Psoas muscle (tissue), 8 donors: ENCODE results near the gene GPR68. TPM values are rescaled to one million over a fixed set of nuclear protein-coding genes. Genes with fewer than 3 reads are reported as not detected.
A peak's percentile ranks its signal among the peaks of the same experiment; 100 is the strongest.

Experiments used
- ATAC-seq, 4 donors: fragments of 200-7000 bp; cut with Tn5 transposase; one replicate each; pipeline ENCODE4 v1.9.1; 2020; ENCODE audit warnings: moderate library complexity in 3 of 4, mild to moderate bottlenecking in 2 of 4
- DNase-seq, 2 donors: peaks; one replicate each; pipeline ENCODE4 v3.0.0-alpha.2; 2020
- H3K27ac ChIP-seq: fragments of 200-600 bp; one replicate; pipeline ENCODE4 v1.8.0; 2022
- H3K27me3 ChIP-seq, 3 donors: fragments of 200-600 bp in 1 of 3; one replicate each; pipeline versions ENCODE4 v1.6.1 to v1.8.0; 2013 to 2022; ENCODE audit warnings: low read length in 2 of 3, mild to moderate bottlenecking in 2 of 3, moderate library complexity in 1 of 3; ENCODE audit not compliant: insufficient read depth in 3 of 3
- H3K36me3 ChIP-seq, 2 donors: fragments of 200-600 bp in 1 of 2; one replicate each; pipeline versions ENCODE4 v1.6.1 to v1.8.0; 2013 to 2022; ENCODE audit warnings: low read depth in 1 of 2, mild to moderate bottlenecking in 1 of 2, moderate library complexity in 1 of 2; ENCODE audit not compliant: insufficient read depth in 1 of 2
- H3K4me1 ChIP-seq: fragments of 200-600 bp; one replicate; pipeline ENCODE4 v1.8.0; 2022
- H3K4me3 ChIP-seq: fragments of 200-600 bp; one replicate; pipeline ENCODE4 v1.8.0; 2022; ENCODE audit warnings: mild to moderate bottlenecking
- H3K9me3 ChIP-seq: fragments of 200-600 bp; one replicate; pipeline ENCODE4 v1.8.0; 2022
- WGBS, 3 donors: extraction: QIAGEN DNeasy Blood & Tissue Kit; methylation state at CpG; one replicate each; pipeline versions ENCODE4 v1.1.6 to v1.1.7; 2013; 5-methylcytosine and 5-hydroxymethylcytosine counted together
- intact Hi-C, 2 donors: fragments of 100-400 bp; cut with DNase I; formaldehyde crosslinking; loops; one replicate each; pipeline versions ENCODE4 v1.11.0 to v1.14.2; 2022
- polyA plus RNA-seq, 3 donors: library from polyadenylated mRNA; stranded (reverse); fragments of 200-250 nt; gene quantifications; one replicate each; pipeline ENCODE4 v1.2.3, GENCODE V29; 2013
- total RNA-seq, 4 donors: library from RNA; stranded (reverse); fragmentation: NEBNext Ultra II Directional in 2 of 4; extraction: Animal tissue kit (Norgen Biotek cat#: 25700) in 2 of 4; gene quantifications; one replicate each; pipeline versions ENCODE4 v1.2.1 to v1.2.4, GENCODE V29; 2021 to 2023
- TF ChIP-seq, protein P1 (sequence below): fragments of 200-600 bp; IDR thresholded peaks from one replicate; pipeline ENCODE4 v1.8.0; 2022; ENCODE audit warnings: antibody characterized with exemption
- donor health status: healthy with polysubstance abuse.
- donor health status: DM: no; HTN: no; CAD: no; lungs with moderate emphysema.
- donor health status: Bipolar disorder and iron deficiency.
- donor health status: healthy.
- donor health status: DM: yes; HTN: yes; CAD: no.
- donor health status: DM: no; HTN: no; CAD: no.
- donor health status: DM: no; HTN: no; CAD: no.
- donor health status: DM: yes; HTN: yes; CAD: no.

Gene GPR68
- total and polyA plus RNA-seq, 7 donors, result 0.03 to 0.27 (median 0.16) TPM; not detected in 1

- Histone ChIP-seq H3K36me3 (no peaks in the 10 kb centered on the region), H3K4me1 (peaks cover 4% of the 10 kb centered on the region), H3K27me3 (peaks cover 0 to 21% (median 5%) of the 10 kb centered on the region in 3 donors), H3K9me3 (no peaks in the 10 kb centered on the region), H3K27ac (no peak overlapping the region), H3K4me3 (no peak overlapping the region)
- ATAC-seq, result no peak
- WGBS, 3 donors, result 75 to 82% (median 76%) methylated on average over 9 of the region's 9 CpGs
- intact Hi-C loops, result no loop called here
- no peak for DNase-seq
- TF ChIP-seq, protein P1, sequence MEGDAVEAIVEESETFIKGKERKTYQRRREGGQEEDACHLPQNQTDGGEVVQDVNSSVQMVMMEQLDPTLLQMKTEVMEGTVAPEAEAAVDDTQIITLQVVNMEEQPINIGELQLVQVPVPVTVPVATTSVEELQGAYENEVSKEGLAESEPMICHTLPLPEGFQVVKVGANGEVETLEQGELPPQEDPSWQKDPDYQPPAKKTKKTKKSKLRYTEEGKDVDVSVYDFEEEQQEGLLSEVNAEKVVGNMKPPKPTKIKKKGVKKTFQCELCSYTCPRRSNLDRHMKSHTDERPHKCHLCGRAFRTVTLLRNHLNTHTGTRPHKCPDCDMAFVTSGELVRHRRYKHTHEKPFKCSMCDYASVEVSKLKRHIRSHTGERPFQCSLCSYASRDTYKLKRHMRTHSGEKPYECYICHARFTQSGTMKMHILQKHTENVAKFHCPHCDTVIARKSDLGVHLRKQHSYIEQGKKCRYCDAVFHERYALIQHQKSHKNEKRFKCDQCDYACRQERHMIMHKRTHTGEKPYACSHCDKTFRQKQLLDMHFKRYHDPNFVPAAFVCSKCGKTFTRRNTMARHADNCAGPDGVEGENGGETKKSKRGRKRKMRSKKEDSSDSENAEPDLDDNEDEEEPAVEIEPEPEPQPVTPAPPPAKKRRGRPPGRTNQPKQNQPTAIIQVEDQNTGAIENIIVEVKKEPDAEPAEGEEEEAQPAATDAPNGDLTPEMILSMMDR, result no peak
Observed at GRCh38 chr14:91255026-91255695, 10.7 kb upstream of the GPR68 start.

DNA sequence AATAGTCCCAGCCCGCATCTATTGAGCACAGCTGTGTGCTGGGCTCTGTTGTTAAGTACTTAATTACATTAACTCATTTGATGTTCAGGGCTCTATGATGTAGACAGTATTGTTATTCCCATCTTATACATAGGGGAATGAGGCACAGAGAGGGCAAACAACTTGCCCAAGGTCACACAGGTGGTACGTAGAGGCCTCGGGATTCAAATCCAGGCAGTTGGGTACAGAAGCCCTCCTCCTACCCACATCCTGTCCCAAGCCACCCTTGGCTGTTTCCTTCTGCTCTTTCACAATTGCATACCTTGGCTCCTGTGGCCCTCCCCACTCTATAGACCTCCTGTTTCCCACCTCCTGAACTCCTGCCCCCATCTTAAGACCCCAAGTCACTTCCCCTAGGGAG, 10.0 kb upstream of the GPR68 start:
- H3K9me3 ChIP-seq, result no peaks in the 10 kb centered on the region
- WGBS, 3 donors, result 85 to 91% (median 87%) methylated on average over 3 of the region's 3 CpGs
- no peak overlapping the region for H3K27ac ChIP-seq
- ATAC-seq, result no peak
- no peak for DNase-seq
- TF ChIP-seq, protein P1, result no peak
- intact Hi-C loops, result no loop called here
- no peaks in the 10 kb centered on the region for H3K36me3 ChIP-seq
- H3K4me3 ChIP-seq, result no peak overlapping the region
- peaks cover 4% of the 10 kb centered on the region for H3K4me1 ChIP-seq
- peaks cover 0 to 15% (median 5%) of the 10 kb centered on the region in 3 donors for H3K27me3 ChIP-seq

- H3K4me1 ChIP-seq, result peaks cover 4% of the 10 kb centered on the region
- WGBS, 3 donors, result 28 to 46% (median 29%) methylated on average over 15 to 20 of the region's 20 CpGs
- no peaks in the 10 kb centered on the region for H3K9me3 ChIP-seq
- intact Hi-C loops, result no loop called here
- TF ChIP-seq, protein P1, result no peak
- peak overlapping the region; percentile 66 for H3K4me3 ChIP-seq
- no peaks in the 10 kb centered on the region for H3K36me3 ChIP-seq
- DNase-seq, result no peak
- peaks cover 0 to 15% (median 5%) of the 10 kb centered on the region in 3 donors for H3K27me3 ChIP-seq
- peak in 3 of 4 donors; percentile 11 to 35 (median 30) for ATAC-seq
- no peak overlapping the region for H3K27ac ChIP-seq
Observed at GRCh38 chr14:91253795-91254323, 9.4 kb upstream of the GPR68 start.

GRCh38 chr14:91252871-91253794, 8.6 kb upstream of the GPR68 start:
- TF ChIP-seq, protein P1, result no peak
- peaks cover 4% of the 10 kb centered on the region for H3K4me1 ChIP-seq

More at GRCh38 chr14:91252871-91253794, 8.6 kb upstream of the GPR68 start:
- peak in 1 of 2 donors; percentile 44 for DNase-seq
- Histone ChIP-seq H3K27ac (no peak overlapping the region), H3K27me3 (peaks cover 0 to 12% (median 0%) of the 10 kb centered on the region in 3 donors), H3K36me3 (no peaks in the 10 kb centered on the region), H3K4me3 (peak overlapping the region; percentile 66), H3K9me3 (no peaks in the 10 kb centered on the region)
- ATAC-seq, result peak; percentile 40 to 61 (median 56)
- WGBS, 3 donors, result 3 to 7% (median 4%) methylated on average over 49 to 95 of the region's 95 CpGs
- intact Hi-C loops, result no loop called here
